ENCODE measurements around the gene SEMA3D. TPM values are rescaled to one million over a fixed set of nuclear protein-coding genes. Genes with fewer than 3 reads are reported as not detected.

SEMA3D gene
- total RNA-seq, 3 donors from 2014 or later (not counting 1 experiment from before 2014, with no cell fraction given) = not detected

DNA sequence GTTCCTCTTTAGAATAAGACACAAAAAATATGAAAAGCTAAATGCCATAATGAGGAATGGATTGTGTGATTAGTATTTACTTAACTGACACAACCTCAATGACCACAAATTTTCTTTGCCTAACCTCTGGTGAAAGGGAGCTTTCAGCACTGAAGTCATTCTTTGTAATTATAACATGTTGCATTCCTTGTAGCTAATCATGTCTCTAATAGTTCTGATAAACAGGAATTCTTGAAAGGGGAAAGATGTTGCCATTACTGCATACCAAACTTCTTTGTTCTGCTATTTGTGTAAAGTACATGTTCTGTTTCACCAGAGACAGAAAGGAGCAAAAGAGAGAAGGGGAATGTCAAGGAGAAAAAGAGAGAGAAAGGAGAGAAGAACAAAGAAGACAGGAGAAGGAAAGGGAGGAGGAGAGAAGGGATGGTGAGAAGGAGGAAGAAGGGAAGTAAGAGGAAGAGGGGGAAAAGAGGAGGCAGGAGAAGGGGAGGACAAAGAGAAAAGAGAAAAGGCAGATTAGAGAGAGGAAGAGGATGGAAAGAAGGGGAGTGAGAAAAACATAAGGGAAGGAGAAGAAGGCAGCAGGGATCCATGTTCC, 120.9 kb downstream of the SEMA3D start:
- Histone ChIP-seq H3K27ac (ENCODE audit: low read length) (no peak overlapping the region), H3K9me3 (ENCODE audit: control insufficient read depth, insufficient read depth, low read length) (peaks cover 3% of the 10 kb centered on the region), H3K36me3 (ENCODE audit: control insufficient read depth, insufficient read depth, low read length) (no peaks in the 10 kb centered on the region), H3K4me1 (ENCODE audit: control insufficient read depth, insufficient read depth, low read length) (no peaks in the 10 kb centered on the region), H3K4me3 (ENCODE audit: low read length) (no peak overlapping the region), H3K27me3 (ENCODE audit: control insufficient read depth, insufficient read depth, low read length) (no peaks in the 10 kb centered on the region)
- H3K27me3 Mint-ChIP-seq (ENCODE audit: low read depth in 2 of 2) = no peaks in the 10 kb centered on the region
- no peak for DNase-seq
- no peaks in the 10 kb centered on the region for H3K36me3 Mint-ChIP-seq
- peaks cover 16 to 20% of the 10 kb centered on the region in 2 donors for H3K9me3 Mint-ChIP-seq
- TF ChIP-seq, protein P1, sequence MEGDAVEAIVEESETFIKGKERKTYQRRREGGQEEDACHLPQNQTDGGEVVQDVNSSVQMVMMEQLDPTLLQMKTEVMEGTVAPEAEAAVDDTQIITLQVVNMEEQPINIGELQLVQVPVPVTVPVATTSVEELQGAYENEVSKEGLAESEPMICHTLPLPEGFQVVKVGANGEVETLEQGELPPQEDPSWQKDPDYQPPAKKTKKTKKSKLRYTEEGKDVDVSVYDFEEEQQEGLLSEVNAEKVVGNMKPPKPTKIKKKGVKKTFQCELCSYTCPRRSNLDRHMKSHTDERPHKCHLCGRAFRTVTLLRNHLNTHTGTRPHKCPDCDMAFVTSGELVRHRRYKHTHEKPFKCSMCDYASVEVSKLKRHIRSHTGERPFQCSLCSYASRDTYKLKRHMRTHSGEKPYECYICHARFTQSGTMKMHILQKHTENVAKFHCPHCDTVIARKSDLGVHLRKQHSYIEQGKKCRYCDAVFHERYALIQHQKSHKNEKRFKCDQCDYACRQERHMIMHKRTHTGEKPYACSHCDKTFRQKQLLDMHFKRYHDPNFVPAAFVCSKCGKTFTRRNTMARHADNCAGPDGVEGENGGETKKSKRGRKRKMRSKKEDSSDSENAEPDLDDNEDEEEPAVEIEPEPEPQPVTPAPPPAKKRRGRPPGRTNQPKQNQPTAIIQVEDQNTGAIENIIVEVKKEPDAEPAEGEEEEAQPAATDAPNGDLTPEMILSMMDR (IDR thresholded peaks at IDR 0.05) = no peak
- H3K4me3 Mint-ChIP-seq = no peak overlapping the region
- intact Hi-C loops (cut with micrococcal nuclease) = no loop called here
- ATAC-seq = no peak
- H3K27ac Mint-ChIP-seq = no peak overlapping the region
- no peaks in the 10 kb centered on the region for H3K4me1 Mint-ChIP-seq

DNA sequence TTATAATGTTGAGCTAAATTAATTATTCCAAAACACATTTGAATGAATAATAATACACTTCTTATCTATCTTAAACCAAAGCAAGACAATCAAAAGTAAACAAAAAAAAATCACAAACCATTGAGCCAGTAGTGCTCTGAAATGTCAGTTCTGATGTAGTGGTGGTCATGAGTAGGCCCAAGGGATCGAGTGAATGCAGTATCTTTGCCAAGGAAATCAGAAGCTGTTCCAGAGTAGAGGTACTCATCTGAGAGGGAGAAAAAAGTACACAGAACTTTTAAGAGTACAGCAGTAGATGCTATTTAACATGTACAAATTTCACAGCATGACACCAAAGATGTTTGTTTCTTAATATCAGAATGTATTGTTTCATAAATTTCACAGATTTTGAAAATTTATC, 121.5 kb downstream of the SEMA3D start:
- Mint-ChIP-seq H3K27me3 (ENCODE audit: low read depth in 2 of 2) (no peaks in the 10 kb centered on the region), H3K4me3 (no peak overlapping the region), H3K36me3 (no peaks in the 10 kb centered on the region), H3K27ac (no peak overlapping the region), H3K9me3 (peaks cover 15 to 19% of the 10 kb centered on the region in 2 donors), H3K4me1 (no peaks in the 10 kb centered on the region)
- Histone ChIP-seq H3K9me3 (ENCODE audit: control insufficient read depth, insufficient read depth, low read length) (peaks cover 3% of the 10 kb centered on the region), H3K27ac (ENCODE audit: low read length) (no peak overlapping the region), H3K4me3 (ENCODE audit: low read length) (no peak overlapping the region), H3K4me1 (ENCODE audit: control insufficient read depth, insufficient read depth, low read length) (no peaks in the 10 kb centered on the region), H3K36me3 (ENCODE audit: control insufficient read depth, insufficient read depth, low read length) (no peaks in the 10 kb centered on the region), H3K27me3 (ENCODE audit: control insufficient read depth, insufficient read depth, low read length) (no peaks in the 10 kb centered on the region)
- TF ChIP-seq, protein P1 (IDR thresholded peaks at IDR 0.05) = no peak
- DNase-seq (no peak), ATAC-seq (no peak)
- intact Hi-C loops (cut with micrococcal nuclease) = no loop called here
- 80% methylated on average over 1 of the region's 1 CpG for WGBS (ENCODE audit: insufficient coverage)

DNA sequence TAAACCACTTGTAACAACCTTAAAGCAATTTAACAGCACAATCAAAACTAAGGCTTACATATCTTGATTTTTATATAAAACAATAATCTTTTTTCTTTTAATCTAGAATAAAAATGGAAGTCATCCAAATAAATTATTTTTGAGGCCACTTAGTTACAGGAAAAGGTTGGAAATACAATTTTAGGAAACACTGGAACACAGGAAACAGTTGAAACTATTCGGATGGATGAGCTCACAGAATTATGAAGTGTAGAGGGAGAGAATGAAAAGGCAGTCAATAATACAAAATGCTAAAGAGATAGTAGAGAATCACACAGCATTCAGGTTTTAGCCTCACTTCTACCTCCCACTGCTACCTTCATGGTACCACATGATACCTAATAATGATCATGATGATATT, 124.2 kb downstream of the SEMA3D start:
- no peaks in the 10 kb centered on the region for H3K27me3 Mint-ChIP-seq (ENCODE audit: low read depth in 2 of 2)
- no peaks in the 10 kb centered on the region for H3K4me1 ChIP-seq (ENCODE audit: control insufficient read depth, insufficient read depth, low read length)
- no peak overlapping the region for H3K27ac Mint-ChIP-seq
- no peaks in the 10 kb centered on the region for H3K27me3 ChIP-seq (ENCODE audit: control insufficient read depth, insufficient read depth, low read length)
- no peak overlapping the region for H3K27ac ChIP-seq (ENCODE audit: low read length)
- no peaks in the 10 kb centered on the region for H3K36me3 Mint-ChIP-seq
- no peaks in the 10 kb centered on the region for H3K36me3 ChIP-seq (ENCODE audit: control insufficient read depth, insufficient read depth, low read length)
- DNase-seq (no peak), ATAC-seq (no peak)
- peaks cover 14 to 15% of the 10 kb centered on the region in 2 donors for H3K9me3 Mint-ChIP-seq
- TF ChIP-seq, protein P1 (IDR thresholded peaks at IDR 0.05) = no peak
- peaks cover 3% of the 10 kb centered on the region for H3K9me3 ChIP-seq (ENCODE audit: control insufficient read depth, insufficient read depth, low read length)
- H3K4me3 ChIP-seq (ENCODE audit: low read length) = no peak overlapping the region
- no peaks in the 10 kb centered on the region for H3K4me1 Mint-ChIP-seq
- no CpG with 5 or more reads among the region's 1 CpG for WGBS (ENCODE audit: insufficient coverage)
- no peak overlapping the region for H3K4me3 Mint-ChIP-seq
- intact Hi-C loops (cut with micrococcal nuclease) = no loop called here

DNA sequence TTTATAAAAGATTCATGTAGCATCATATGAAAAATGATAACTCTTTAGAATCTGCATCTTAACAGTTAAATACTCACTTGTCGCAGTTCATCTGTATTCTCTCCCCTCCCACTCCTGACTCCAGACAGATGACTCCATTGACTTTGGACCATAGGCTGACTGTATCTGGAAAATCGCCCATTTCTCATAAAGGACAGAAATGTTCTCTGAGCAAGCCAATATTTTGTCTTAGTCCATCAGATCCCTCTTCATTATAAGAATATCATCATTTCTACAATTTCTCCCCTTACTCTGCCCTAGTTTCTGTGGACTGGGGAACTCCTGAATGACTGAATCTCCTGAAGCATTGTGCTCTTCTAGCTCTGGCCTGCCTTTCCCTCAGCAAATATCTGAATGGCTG, 125.4 kb downstream of the SEMA3D start:
- WGBS (ENCODE audit: insufficient coverage) = 73% methylated on average over 2 of the region's 2 CpGs
- Histone ChIP-seq H3K4me3 (ENCODE audit: low read length) (no peak overlapping the region), H3K9me3 (ENCODE audit: control insufficient read depth, insufficient read depth, low read length) (peaks cover 3% of the 10 kb centered on the region), H3K27ac (ENCODE audit: low read length) (no peak overlapping the region), H3K36me3 (ENCODE audit: control insufficient read depth, insufficient read depth, low read length) (no peaks in the 10 kb centered on the region), H3K27me3 (ENCODE audit: control insufficient read depth, insufficient read depth, low read length) (no peaks in the 10 kb centered on the region), H3K4me1 (ENCODE audit: control insufficient read depth, insufficient read depth, low read length) (no peaks in the 10 kb centered on the region)
- Mint-ChIP-seq H3K27me3 (ENCODE audit: low read depth in 2 of 2) (no peaks in the 10 kb centered on the region), H3K27ac (no peak overlapping the region), H3K4me3 (no peak overlapping the region), H3K36me3 (no peaks in the 10 kb centered on the region), H3K9me3 (peaks cover 14 to 18% of the 10 kb centered on the region in 2 donors), H3K4me1 (no peaks in the 10 kb centered on the region)
- intact Hi-C loops (cut with micrococcal nuclease) = no loop called here
- TF ChIP-seq, protein P1 (IDR thresholded peaks at IDR 0.05) = no peak
- DNase-seq (no peak), ATAC-seq (no peak)

Data from natural killer cell (primary cell).